Activated T-cell treated with anti-CD3 and anti-CD28 coated beads, Interleukin-2, amount 50 U/mL, for 1 hour (primary cell): ENCODE data around the gene S100B.
A peak's percentile ranks its signal among the peaks of the same experiment; 100 is the strongest.

Experiments
- DNase-seq: peaks from one replicate; pipeline ENCODE4 v3.0.0-alpha.2; 2020

S100B gene

DNA sequence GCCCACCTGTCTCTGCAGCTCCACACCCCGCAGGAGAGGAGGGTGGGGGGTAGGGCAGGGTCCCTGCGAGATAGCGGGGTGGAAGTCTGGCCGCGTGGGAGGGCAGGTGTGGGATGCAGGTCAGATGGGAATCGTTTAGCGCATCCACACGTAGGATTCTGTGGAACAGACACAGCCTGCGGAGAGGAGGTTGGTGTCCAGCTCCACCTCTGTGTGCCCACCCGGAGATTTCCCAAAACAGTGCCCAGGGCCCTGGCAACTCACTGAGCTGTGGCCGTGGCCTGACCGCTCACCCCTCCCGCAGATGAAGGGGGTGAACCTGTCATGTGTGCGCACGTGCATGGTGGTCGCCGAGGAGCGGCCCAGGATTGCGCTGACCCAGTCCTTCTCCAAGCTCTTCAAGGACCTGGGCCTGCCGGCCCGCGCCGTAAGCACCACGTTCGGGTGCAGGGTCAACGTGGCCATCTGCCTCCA lies 46.9 kb downstream of the S100B start:
- no peak for DNase-seq

DNA sequence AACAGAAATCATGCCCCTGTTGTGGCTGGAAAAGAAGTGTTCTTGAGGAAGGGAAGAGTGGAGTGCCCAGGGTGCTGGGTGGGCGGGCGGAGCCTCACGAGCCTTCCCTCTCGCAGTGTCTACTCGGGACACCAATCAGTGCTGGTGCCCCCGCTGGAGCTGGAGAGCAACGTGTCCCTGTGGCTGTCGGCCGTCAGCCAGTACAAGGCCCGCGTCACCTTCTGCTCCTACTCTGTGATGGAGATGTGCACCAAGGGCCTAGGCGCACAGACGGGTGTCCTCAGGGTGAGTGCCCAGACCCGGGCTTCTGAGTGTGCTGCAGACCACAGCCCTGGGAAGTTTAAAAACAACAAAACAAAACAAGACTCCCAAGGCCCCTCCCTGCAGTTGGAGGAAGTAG lies 47.4 kb downstream of the S100B start:
- DNase-seq, result no peak

DNA sequence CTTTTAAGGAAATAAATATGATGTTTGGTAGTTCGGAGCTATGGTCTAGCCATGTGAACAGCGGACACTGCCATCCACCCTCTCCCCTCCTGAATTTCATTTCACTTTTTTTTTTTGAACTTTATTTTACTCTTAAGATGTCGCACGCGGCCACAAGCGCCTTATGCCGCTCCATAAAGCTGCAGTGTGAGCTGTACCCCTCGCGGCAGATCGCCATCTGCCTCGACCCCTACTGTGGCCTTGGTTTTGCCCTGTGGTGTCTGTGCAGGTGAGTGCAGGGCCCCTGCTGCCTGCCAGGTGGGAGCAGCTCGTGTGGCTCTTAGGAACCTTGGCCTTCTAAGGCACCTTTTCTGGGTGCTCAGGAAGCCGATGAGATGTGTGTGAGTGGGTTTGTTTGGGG lies 48.1 kb downstream of the S100B start:
- no peak for DNase-seq

DNA sequence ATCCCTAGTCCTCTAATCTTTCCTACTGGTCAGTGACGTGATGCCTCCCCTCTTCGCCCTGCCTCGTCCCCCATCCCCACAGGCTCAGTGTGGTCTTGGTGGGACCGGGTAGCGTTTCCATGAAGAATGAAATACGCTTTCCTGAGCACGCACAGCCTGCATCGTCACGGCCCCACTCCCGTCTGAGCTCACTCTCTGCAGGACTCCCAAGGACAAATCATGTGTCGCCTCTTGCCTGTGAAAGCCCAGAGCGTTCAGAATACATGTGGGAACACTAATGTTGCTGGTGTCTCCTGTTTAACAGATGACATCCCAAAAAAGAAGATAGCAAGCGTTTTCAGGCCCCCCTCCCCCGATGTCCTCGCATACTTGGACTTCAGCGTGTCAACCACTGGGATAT lies 49.2 kb downstream of the S100B start:
- DNase-seq, result no peak

DNA sequence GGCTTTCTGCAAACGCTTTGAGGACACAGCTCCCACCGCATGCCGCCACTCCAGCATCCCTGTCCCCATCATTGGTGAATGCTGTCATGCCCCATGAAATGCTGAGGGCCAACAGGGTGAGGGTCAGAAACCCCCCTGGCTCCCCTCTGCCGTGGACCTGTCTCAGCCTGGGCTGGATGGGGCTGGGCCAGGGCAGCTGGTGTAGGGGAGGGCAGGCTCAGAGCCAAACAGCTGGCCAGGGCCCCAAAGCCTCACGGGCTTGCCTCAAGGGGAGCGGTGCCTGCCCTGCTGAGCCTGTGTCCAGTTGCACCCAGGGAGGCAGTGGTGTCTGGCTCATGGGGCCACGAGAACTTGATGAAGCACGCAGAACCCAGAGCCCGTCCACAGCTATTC lies 49.7 kb downstream of the S100B start:
- DNase-seq, result no peak

DNA sequence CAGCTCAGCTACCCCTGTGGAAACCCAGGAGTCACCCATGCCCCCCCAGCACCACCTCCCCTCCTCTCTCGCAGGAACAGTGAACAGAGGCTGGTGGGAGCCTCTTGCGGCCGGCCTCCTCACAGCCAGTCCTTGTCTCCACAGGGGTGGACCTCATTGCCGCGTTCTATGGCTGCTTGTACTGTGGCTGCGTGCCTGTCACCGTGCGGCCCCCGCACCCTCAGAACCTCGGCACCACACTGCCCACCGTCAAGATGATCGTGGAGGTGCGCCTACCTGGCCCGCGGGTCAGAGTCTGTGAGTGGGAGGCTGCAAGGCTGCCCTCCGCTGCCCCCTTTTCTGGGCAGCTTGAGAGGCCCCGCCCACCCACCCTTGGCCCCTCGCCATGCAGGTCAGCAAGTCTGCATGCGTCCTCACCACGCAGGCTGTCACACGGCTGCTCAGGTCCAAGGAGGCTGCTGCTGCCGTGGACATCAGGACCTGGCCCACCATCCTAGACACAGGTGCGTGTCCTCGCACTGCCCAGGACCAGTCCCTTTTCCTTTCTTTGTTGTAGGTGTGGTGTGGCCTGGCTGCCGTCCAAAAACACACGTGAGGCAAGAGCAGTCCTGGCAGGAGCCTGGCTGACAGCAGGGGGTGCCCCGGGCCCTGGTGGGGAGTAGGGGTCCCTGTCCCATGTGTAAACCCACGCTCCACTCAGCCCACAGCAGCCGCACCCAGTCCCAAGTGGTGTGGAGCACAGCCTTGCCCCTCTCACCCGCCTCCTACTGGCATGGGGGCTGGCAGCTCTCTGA lies 50.3 kb downstream of the S100B start:
- DNase-seq, result no peak

DNA sequence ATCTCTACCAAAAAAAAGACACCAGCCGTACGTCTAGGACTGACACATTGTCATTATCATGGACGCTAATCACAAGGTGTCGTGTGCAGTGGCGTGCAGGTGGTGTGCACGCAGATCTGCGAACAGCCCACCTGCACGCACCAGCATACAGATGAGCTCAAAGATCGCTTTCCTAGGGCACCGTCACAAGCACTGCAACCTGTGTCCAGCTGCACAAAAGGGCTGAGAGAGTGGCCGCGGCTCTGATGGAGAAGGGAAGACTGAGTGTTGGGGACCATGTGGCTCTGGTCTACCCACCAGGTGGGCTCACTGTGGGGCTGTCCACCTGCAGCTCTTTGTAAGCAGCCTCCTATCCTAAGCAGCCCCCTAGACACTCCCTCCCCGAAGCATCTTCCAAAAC lies 50.9 kb downstream of the S100B start:
- DNase-seq, result no peak

DNA sequence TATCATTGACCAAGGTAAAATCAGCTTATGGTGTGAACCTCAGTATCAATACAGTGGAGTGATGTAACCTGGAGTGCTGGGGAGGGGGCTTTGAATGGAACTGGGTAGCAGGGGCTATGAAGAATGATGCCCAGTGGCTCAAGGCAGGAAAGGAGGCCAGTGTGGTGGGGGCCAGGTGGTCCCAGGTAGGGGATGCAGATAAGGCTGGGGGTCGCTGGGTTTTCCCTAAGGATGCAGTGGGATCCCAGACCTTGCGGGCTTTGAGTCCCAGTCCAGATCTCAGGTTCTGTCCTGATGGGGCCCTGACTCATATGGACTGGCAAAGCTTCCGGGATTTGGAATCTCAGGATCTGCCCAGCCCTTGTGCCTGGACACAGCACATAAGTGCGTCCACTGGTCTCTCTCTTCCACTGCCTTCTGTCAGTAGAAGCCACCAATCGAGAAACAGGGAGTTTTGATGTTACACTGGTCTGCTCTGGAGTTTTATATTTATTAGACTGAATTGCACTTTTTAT lies 52.0 kb downstream of the S100B start:
- no peak for DNase-seq

DNA sequence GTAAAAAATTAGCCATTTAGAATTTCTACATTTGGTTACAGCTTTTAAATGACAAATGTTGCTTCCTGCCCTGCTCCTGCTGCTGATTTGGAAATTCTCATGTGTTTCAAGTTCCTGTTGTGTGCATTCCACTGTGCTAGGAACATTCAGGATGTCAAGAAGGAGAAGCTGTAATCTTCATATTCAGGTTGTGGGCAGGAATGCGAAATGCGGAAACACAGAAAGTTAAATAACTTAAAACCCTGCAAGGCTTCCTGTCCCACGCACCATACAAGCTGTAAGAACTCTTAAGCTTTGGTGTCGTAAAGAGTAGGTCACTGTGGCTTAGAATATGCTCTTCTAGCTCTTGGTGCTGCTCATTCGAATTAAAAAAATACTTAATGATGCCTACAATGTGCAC lies 52.6 kb downstream of the S100B start:
- DNase-seq, result no peak

DNA sequence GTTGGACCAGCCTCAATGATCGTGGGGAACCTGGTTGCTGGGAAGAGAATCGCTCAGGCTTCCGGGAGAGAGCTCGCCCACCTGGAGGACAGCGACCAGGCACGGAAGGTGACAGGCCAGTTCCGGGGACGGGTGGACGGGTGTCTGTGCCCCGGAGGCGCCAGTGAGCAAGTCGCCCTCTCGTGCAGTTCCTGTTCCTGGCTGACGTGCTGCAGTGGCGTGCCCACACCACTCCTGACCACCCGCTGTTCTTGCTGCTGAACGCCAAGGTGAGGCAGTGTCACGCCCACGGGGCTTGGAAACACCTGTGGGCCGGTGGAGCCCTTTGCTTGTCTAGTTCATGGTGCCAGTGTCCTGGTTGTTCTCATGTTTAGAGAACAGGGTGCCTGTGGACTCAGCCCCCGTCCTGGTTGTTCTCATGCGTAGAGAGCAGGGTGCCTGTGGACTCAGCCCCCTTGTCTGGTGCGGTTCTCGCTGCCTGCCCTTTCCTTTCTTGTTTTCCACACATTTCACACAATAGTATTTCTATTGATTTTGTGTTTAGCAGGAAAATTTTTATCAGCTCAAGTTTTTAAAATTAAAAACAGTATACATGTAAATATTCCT lies 53.1 kb downstream of the S100B start:
- DNase-seq, result peak; percentile 62

DNA sequence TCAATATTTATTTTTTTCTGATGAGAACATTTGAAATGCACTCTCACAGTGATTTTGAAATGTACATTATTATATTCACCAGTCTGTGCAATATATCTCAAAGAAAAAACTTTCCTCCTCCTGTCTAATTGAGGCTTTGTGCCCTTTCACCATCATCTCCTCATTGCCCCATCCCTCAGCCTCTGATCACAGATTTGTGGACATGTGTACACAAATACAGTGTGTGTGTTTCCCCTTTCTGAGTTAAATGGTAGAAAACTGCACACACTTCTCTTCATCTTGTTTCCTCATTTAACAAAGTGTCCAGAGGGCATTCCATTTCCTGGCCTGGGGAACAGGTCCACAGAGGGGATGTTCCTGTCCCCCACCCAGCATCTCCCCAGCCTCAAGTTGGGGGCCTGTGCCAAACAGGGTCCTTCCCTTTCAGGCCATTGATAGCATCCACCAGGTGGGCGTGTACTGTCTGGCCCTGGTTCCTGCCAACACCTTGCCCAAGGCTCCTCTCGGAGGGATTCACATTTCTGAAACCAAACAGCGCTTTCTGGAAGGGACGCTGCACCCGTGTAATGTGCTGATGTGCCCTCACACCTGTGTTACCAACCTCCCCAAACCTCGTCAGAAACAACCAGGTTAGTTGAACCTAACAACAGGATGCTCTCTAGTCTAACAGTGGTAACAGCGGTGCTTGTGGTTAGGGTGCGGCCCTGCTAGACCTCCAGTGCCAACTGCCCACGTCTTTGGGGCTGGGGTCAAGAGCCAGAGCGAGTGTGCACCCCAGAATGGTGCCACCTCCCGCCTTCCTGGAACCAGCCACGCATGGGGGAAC lies 54.6 kb downstream of the S100B start:
- DNase-seq, result peak; percentile 75

DNA sequence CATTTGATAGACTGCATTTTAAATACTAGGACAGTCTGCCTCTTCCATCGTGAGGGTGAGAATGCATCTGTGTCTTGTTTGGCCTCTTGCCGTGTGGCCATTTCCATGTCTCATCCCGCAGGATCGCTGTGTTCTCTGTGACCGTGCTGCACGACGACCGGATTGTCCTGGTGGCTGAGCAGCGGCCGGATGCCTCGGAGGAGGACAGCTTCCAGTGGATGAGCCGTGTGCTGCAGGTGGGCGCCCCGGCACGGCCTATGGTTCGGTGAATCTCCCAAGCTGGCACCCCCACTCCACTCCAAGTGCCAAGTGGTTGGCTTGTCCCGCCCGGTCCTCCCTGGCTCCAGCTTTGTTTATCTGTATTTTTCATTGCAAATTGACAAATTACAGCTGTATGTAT lies 55.2 kb downstream of the S100B start:
- DNase-seq, result no peak
